H9 (cell line): Measurements from ENCODE around the gene CALCR. TPM values are rescaled to one million over a fixed set of nuclear protein-coding genes. Genes with fewer than 3 reads are reported as not detected.

ENCODE experiments used
- DNase-seq: peaks from one replicate; pipeline ENCODE4 v3.0.0-alpha.2; 2017
- H2AFZ ChIP-seq: one replicate; pipeline ENCODE4 v1.6.1; 2013; ENCODE audit warnings: mild to moderate bottlenecking, low read length, control low read depth, moderate library complexity
- H2AK5ac ChIP-seq: 2 replicates; pipeline ENCODE4 v1.6.1; 2013; ENCODE audit warnings: low read length, control low read depth, mixed read lengths; ENCODE audit not compliant: insufficient read length
- H2BK120ac ChIP-seq: one replicate; pipeline ENCODE4 v1.6.1; 2013; ENCODE audit warnings: low read depth, mild to moderate bottlenecking, low read length, control low read depth, inconsistent platforms; ENCODE audit not compliant: poor library complexity, severe bottlenecking
- H2BK12ac ChIP-seq: 2 replicates; pipeline ENCODE4 v1.6.1; 2013; ENCODE audit warnings: low read length, control low read depth, mixed read lengths, low read depth; ENCODE audit not compliant: insufficient read length
- H2BK15ac ChIP-seq: 2 replicates; pipeline ENCODE4 v1.6.1; 2013; ENCODE audit warnings: low read depth, low read length, control low read depth
- H2BK20ac ChIP-seq: one replicate; pipeline ENCODE4 v1.6.1; 2013; ENCODE audit warnings: low read depth, mild to moderate bottlenecking, low read length, control low read depth, inconsistent platforms; ENCODE audit not compliant: poor library complexity, severe bottlenecking
- H2BK5ac ChIP-seq: 2 replicates; pipeline ENCODE4 v1.6.1; 2013; ENCODE audit warnings: low read length, control low read depth, mixed read lengths; ENCODE audit not compliant: insufficient read length
- H3K14ac ChIP-seq: 2 replicates; pipeline ENCODE4 v1.6.1; 2013; ENCODE audit warnings: low read length, control low read depth; ENCODE audit not compliant: insufficient read depth
- H3K18ac ChIP-seq: 2 replicates; pipeline ENCODE4 v1.6.1; 2013; ENCODE audit warnings: low read depth, mild to moderate bottlenecking, mixed read lengths, low read length, control low read depth; ENCODE audit not compliant: insufficient read length
- H3K23ac ChIP-seq: 2 replicates; pipeline ENCODE4 v1.6.1; 2013; ENCODE audit warnings: low read length, control low read depth, mixed read lengths, low read depth; ENCODE audit not compliant: insufficient read length
- H3K23me2 ChIP-seq: 2 replicates; pipeline ENCODE4 v1.6.1; 2013; ENCODE audit warnings: low read depth, mild to moderate bottlenecking, mixed read lengths, low read length, control low read depth; ENCODE audit not compliant: insufficient read length, poor library complexity, severe bottlenecking
- H3K27ac ChIP-seq: 2 replicates; pipeline ENCODE4 v1.5.1; 2013; ENCODE audit warnings: low read length, control low read depth, mixed read lengths, low read depth; ENCODE audit not compliant: insufficient read length
- H3K27me3 ChIP-seq: 2 replicates; pipeline ENCODE4 v1.6.1; 2013; ENCODE audit warnings: low read length, control low read depth, inconsistent platforms; ENCODE audit not compliant: insufficient read depth
- H3K4ac ChIP-seq: 2 replicates; pipeline ENCODE4 v1.6.1; 2013; ENCODE audit warnings: low read depth, mild to moderate bottlenecking, control low read depth, inconsistent platforms, low read length, moderate library complexity
- H3K4me1 ChIP-seq: 2 replicates; pipeline ENCODE4 v1.6.1; 2013; ENCODE audit warnings: low read length, control low read depth, inconsistent platforms; ENCODE audit not compliant: insufficient read depth
- H3K4me2 ChIP-seq: 2 replicates; pipeline ENCODE4 v1.6.1; 2013; ENCODE audit warnings: low read length, control low read depth, mixed read lengths; ENCODE audit not compliant: insufficient read length, insufficient read depth
- H3K56ac ChIP-seq: 2 replicates; pipeline ENCODE4 v1.6.1; 2013; ENCODE audit warnings: low read depth, mild to moderate bottlenecking, mixed read lengths, low read length, control low read depth; ENCODE audit not compliant: insufficient read length
- H3K79me1 ChIP-seq: 2 replicates; pipeline ENCODE4 v1.6.1; 2013; ENCODE audit warnings: low read depth, mild to moderate bottlenecking, moderate library complexity, low read length, control low read depth, inconsistent platforms; ENCODE audit not compliant: insufficient read depth, poor library complexity, severe bottlenecking
- H3K79me2 ChIP-seq: 2 replicates; pipeline ENCODE4 v1.6.1; 2013; ENCODE audit warnings: low read length, control low read depth, inconsistent platforms; ENCODE audit not compliant: insufficient read depth
- H3K9ac ChIP-seq: 2 replicates; pipeline ENCODE4 v1.6.1; 2013; ENCODE audit warnings: low read length, control low read depth, mixed read lengths; ENCODE audit not compliant: insufficient read length; ENCODE audit errors: extremely low read depth
- H3K9me3 ChIP-seq: one replicate; pipeline ENCODE4 v1.6.1; 2013; ENCODE audit warnings: low read depth, low read length, inconsistent platforms; ENCODE audit not compliant: control insufficient read depth
- H3T11ph ChIP-seq: one replicate; pipeline ENCODE4 v1.6.1; 2013; ENCODE audit warnings: mild to moderate bottlenecking, low read length, control low read depth, inconsistent platforms
- H4K20me1 ChIP-seq: one replicate; pipeline ENCODE4 v1.6.1; 2013; ENCODE audit not compliant: control insufficient read depth, insufficient read length, insufficient read depth
- H4K5ac ChIP-seq: 2 replicates; pipeline ENCODE4 v1.6.1; 2013; ENCODE audit warnings: low read depth, mild to moderate bottlenecking, mixed read lengths, low read length, control low read depth; ENCODE audit not compliant: insufficient read length
- H4K8ac ChIP-seq: replicated peaks from 2 replicates; pipeline ENCODE4 v1.6.1; 2013; ENCODE audit warnings: low read length, control low read depth, mixed read lengths, low read depth; ENCODE audit not compliant: insufficient read length
- H4K91ac ChIP-seq: 2 replicates; pipeline ENCODE4 v1.6.1; 2013; ENCODE audit warnings: low read depth, mild to moderate bottlenecking, moderate library complexity, mixed read lengths, low read length, control low read depth; ENCODE audit not compliant: insufficient read length
- H3K27ac Mint-ChIP-seq, 3 experiments: 2 replicates in 2 of 3; 3 replicates in 1 of 3; pipeline ENCODE4 v1.8.0; 2020 to 2021; ENCODE audit warnings: mixed read lengths in 3 of 3, mild to moderate bottlenecking in 1 of 3, moderate library complexity in 1 of 3
- H3K27me3 Mint-ChIP-seq: 2 replicates; pipeline ENCODE4 v1.8.0; 2021; ENCODE audit warnings: low read depth, mild to moderate bottlenecking, moderate library complexity, mixed read lengths
- H3K36me3 Mint-ChIP-seq, 3 experiments: 2 replicates in 2 of 3; 3 replicates in 1 of 3; pipeline ENCODE4 v1.8.0; 2020 to 2021; ENCODE audit warnings: low read depth in 3 of 3, mixed read lengths in 3 of 3; ENCODE audit not compliant: insufficient read depth in 1 of 3
- H3K4me1 Mint-ChIP-seq, 2 experiments: 2 replicates each; pipeline ENCODE4 v1.8.0; 2020; ENCODE audit warnings: mixed read lengths in 2 of 2
- H3K4me3 Mint-ChIP-seq, 2 experiments: 2 replicates in 1 of 2; 3 replicates in 1 of 2; pipeline ENCODE4 v1.8.0; 2020 to 2021; ENCODE audit warnings: mild to moderate bottlenecking in 2 of 2, mixed read lengths in 2 of 2, moderate library complexity in 1 of 2
- H3K9me3 Mint-ChIP-seq, 2 experiments: 2 replicates in 1 of 2; 3 replicates in 1 of 2; pipeline ENCODE4 v1.8.0; 2020; ENCODE audit warnings: mild to moderate bottlenecking in 2 of 2, mixed read lengths in 2 of 2, moderate library complexity in 1 of 2
- total RNA-seq: library from RNA; stranded (reverse); gene quantifications from 2 replicates; pipeline ENCODE4 v1.2.1, GENCODE V29; 2021
- TF ChIP-seq, protein P1 (sequence below): fragments of 200-600 bp; sonication (generic); conservative IDR thresholded peaks from 3 replicates; pipeline ENCODE4 v1.8.0; 2021; ENCODE audit warnings: antibody characterized with exemption, mild to moderate bottlenecking

Gene CALCR
- total RNA-seq, 1 experiment from 2014 or later: 0.52 TPM

GRCh38 chr7:93535616-93536015, 38.9 kb downstream of the CALCR start:
- Histone ChIP-seq H2BK15ac (no peak overlapping the region), H2BK120ac (no peak overlapping the region), H3K9me3 (no peaks in the 10 kb centered on the region), H3K23me2 (no peaks in the 10 kb centered on the region), H3K23ac (no peak overlapping the region), H4K8ac (no peak overlapping the region), H2AFZ (no peak overlapping the region), H3K79me1 (no peaks in the 10 kb centered on the region), H2BK20ac (no peak overlapping the region), H4K20me1 (no peaks in the 10 kb centered on the region), H3K18ac (no peak overlapping the region), H3K27me3 (no peaks in the 10 kb centered on the region), H4K5ac (no peak overlapping the region), H2AK5ac (no peak overlapping the region), H3K4me2 (no peak overlapping the region), H3K4ac (no peak overlapping the region), H3K79me2 (no peaks in the 10 kb centered on the region), H3K27ac (no peak overlapping the region), H2BK12ac (no peak overlapping the region), H2BK5ac (no peak overlapping the region), H3K56ac (no peak overlapping the region), H3T11ph (no peak overlapping the region), H4K91ac (no peak overlapping the region), H3K9ac (no peak overlapping the region), H3K4me1 (0 out of 2 replicates have a peak, but pooled peaks cover 4% of the 10 kb centered on the region), H3K14ac (no peak overlapping the region)
- TF ChIP-seq, protein P1, sequence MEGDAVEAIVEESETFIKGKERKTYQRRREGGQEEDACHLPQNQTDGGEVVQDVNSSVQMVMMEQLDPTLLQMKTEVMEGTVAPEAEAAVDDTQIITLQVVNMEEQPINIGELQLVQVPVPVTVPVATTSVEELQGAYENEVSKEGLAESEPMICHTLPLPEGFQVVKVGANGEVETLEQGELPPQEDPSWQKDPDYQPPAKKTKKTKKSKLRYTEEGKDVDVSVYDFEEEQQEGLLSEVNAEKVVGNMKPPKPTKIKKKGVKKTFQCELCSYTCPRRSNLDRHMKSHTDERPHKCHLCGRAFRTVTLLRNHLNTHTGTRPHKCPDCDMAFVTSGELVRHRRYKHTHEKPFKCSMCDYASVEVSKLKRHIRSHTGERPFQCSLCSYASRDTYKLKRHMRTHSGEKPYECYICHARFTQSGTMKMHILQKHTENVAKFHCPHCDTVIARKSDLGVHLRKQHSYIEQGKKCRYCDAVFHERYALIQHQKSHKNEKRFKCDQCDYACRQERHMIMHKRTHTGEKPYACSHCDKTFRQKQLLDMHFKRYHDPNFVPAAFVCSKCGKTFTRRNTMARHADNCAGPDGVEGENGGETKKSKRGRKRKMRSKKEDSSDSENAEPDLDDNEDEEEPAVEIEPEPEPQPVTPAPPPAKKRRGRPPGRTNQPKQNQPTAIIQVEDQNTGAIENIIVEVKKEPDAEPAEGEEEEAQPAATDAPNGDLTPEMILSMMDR: no peak
- H3K9me3 Mint-ChIP-seq: no peaks in the 10 kb centered on the region
- DNase-seq: no peak
- no peaks in the 10 kb centered on the region for H3K27me3 Mint-ChIP-seq
- H3K4me3 Mint-ChIP-seq: no peak overlapping the region
- no peaks in the 10 kb centered on the region for H3K36me3 Mint-ChIP-seq
- no peak overlapping the region for H3K27ac Mint-ChIP-seq
- peaks cover 4 to 7% of the 10 kb centered on the region in 2 experiments for H3K4me1 Mint-ChIP-seq
